ENCODE measurements around the gene YARS2. TPM values are rescaled to one million over a fixed set of nuclear protein-coding genes. Genes with fewer than 3 reads are reported as not detected.

Gene YARS2
- total RNA-seq, 2 donors from 2014 or later = 14.2 to 16.2 TPM

- Histone ChIP-seq H3K4me3 (no peak overlapping the region), H3K36me3 (no peaks in the 10 kb centered on the region), H3K27ac (no peak overlapping the region), H3K9me3 (no peaks in the 10 kb centered on the region), H3K27me3 (replicated peaks; ENCODE audit: insufficient read depth) (no peaks in the 10 kb centered on the region), H3K4me1 (ENCODE audit: control insufficient read depth in 1 of 2, low read depth in 2 of 2) (no peaks in the 10 kb centered on the region)
- no peak for TF ChIP-seq CTCF (IDR thresholded peaks at IDR 0.05)
- ATAC-seq (ENCODE audit: insufficient number of reproducible peaks, low FRiP score, low read depth) (no peak), DNase-seq (ENCODE audit: low spot score) (no peak)
These were observed 33.7 kb upstream of the YARS2 start for GRCh38 chr12:32789446-32789845.

- no peaks in the 10 kb centered on the region for H3K9me3 ChIP-seq
- ATAC-seq (ENCODE audit: insufficient number of reproducible peaks, low FRiP score, low read depth) (no peak), DNase-seq (ENCODE audit: low spot score) (no peak)
- no peak overlapping the region for H3K27ac ChIP-seq
- no peak overlapping the region for H3K4me3 ChIP-seq
- H3K36me3 ChIP-seq = no peaks in the 10 kb centered on the region
- no peaks in the 10 kb centered on the region for H3K27me3 ChIP-seq (replicated peaks; ENCODE audit: insufficient read depth)
- no peaks in the 10 kb centered on the region for H3K4me1 ChIP-seq (ENCODE audit: control insufficient read depth in 1 of 2, low read depth in 2 of 2)
- no peak for TF ChIP-seq CTCF (IDR thresholded peaks at IDR 0.05)
These were observed 32.7 kb upstream of the YARS2 start for GRCh38 chr12:32788405-32788804.

- no peak overlapping the region for H3K27ac ChIP-seq
- no peak overlapping the region for H3K4me3 ChIP-seq
- no peaks in the 10 kb centered on the region for H3K36me3 ChIP-seq
- no peaks in the 10 kb centered on the region for H3K4me1 ChIP-seq (ENCODE audit: control insufficient read depth in 1 of 2, low read depth in 2 of 2)
- H3K27me3 ChIP-seq (replicated peaks; ENCODE audit: insufficient read depth) = no peaks in the 10 kb centered on the region
- no peaks in the 10 kb centered on the region for H3K9me3 ChIP-seq
- ATAC-seq (ENCODE audit: insufficient number of reproducible peaks, low FRiP score, low read depth) (no peak), DNase-seq (ENCODE audit: low spot score) (no peak)
- no peak for TF ChIP-seq CTCF (IDR thresholded peaks at IDR 0.05)
These were observed 29.9 kb upstream of the YARS2 start for GRCh38 chr12:32785557-32785956.

GRCh38 chr12:32783029-32783428 lies 27.3 kb upstream of the YARS2 start:
- no peak overlapping the region for H3K27ac ChIP-seq
- DNase-seq (ENCODE audit: low spot score) (no peak), ATAC-seq (ENCODE audit: insufficient number of reproducible peaks, low FRiP score, low read depth) (no peak)
- TF ChIP-seq CTCF (IDR thresholded peaks at IDR 0.05) = no peak
- H3K9me3 ChIP-seq = no peaks in the 10 kb centered on the region
- H3K4me3 ChIP-seq = no peak overlapping the region
- no peaks in the 10 kb centered on the region for H3K36me3 ChIP-seq
- H3K4me1 ChIP-seq (ENCODE audit: control insufficient read depth in 1 of 2, low read depth in 2 of 2) = no peaks in the 10 kb centered on the region
- no peaks in the 10 kb centered on the region for H3K27me3 ChIP-seq (replicated peaks; ENCODE audit: insufficient read depth)

- Histone ChIP-seq H3K27me3 (replicated peaks; ENCODE audit: insufficient read depth) (no peaks in the 10 kb centered on the region), H3K4me3 (no peak overlapping the region), H3K9me3 (no peaks in the 10 kb centered on the region), H3K36me3 (no peaks in the 10 kb centered on the region), H3K27ac (no peak overlapping the region), H3K4me1 (ENCODE audit: control insufficient read depth in 1 of 2, low read depth in 2 of 2) (no peaks in the 10 kb centered on the region)
- DNase-seq (ENCODE audit: low spot score) (no peak), ATAC-seq (ENCODE audit: insufficient number of reproducible peaks, low FRiP score, low read depth) (no peak)
- TF ChIP-seq CTCF (IDR thresholded peaks at IDR 0.05) = no peak
These were observed 24.4 kb upstream of the YARS2 start for GRCh38 chr12:32780071-32780470.

All from thoracic aorta (tissue), 2 donors.